SK-MEL-5 (cell line): ENCODE measurements around the gene PRDM1. TPM values are rescaled to one million over a fixed set of nuclear protein-coding genes. Genes with fewer than 3 reads are reported as not detected.
"Not testable (repeated sequence)": the region's sequence is repeated elsewhere in the genome, so short reads cannot be mapped to it uniquely, and the experiment has no call there.

Experiments used
- DNase-seq: peaks from one replicate; pipeline ENCODE4 v3.0.0-alpha.2; 2016; ENCODE audit warnings: low read depth, low spot score
- in situ Hi-C: cut with HindIII; loops from 2 replicates; pipeline ENCODE4 v1.10.0; 2016; ENCODE audit warnings: low sequenced_read_pairs, high pct_unique_total_duplicates, low pct_unique_long_range_greater_than_20kb
- total RNA-seq: library from RNA; depleted of rRNA; stranded (reverse); fragments of >200 nt; shearing (Covaris generic); gene quantifications from 2 replicates; pipeline ENCODE4 v1.2.3, GENCODE V29; 2014; rRNA removed

The PRDM1 gene
- total RNA-seq, 1 experiment from 2014 or later: 0.16 TPM

DNA sequence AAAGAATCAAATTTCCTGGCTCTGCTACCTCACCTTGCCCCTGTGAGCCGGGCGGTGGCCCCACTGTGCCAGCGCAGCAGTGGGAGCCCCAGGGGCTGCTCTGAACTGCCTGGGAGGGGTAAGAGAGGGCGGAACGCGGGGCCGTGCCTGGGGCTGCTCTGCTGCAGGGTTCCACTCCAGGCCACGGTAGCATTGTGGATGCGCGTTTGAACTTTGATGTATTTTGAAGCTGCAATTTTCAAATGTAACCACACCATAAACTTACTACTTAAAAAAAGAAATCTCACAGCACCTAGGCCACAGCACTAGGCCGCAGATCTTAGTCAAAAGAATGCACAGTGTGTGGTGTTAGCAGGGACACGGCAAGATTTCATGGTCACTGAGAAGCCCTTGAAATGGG is 57.5 kb downstream of the PRDM1 start:
- DNase-seq: no peak
- in situ Hi-C loops: no loop called here

DNA sequence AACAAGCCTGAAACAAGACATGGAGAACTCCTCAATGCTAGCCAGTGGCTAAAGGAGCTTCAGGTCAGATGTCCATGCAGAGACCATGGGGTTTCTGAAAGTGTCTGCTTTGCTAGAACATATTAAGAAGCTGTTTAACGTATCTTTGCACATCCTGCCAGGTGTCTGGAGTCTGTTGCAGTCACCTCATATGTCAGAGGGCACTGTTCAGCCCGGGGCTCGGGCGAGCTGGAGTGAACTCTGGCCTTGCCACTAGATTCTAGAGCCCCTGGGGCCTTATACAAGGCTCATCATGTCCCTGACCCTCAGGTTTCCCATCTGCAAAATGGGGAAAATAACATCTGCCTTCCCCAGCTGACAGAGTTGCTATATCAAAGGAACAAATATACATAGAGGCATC is 59.0 kb downstream of the PRDM1 start:
- in situ Hi-C loops: no loop called here
- no peak for DNase-seq

- in situ Hi-C loops: no loop called here
- DNase-seq: no peak
Observed at GRCh38 chr6:106145741-106146227, 59.6 kb downstream of the PRDM1 start.

- no peak for DNase-seq
- in situ Hi-C loops: no loop called here
Observed at GRCh38 chr6:106146852-106147351, 60.8 kb downstream of the PRDM1 start.

DNA sequence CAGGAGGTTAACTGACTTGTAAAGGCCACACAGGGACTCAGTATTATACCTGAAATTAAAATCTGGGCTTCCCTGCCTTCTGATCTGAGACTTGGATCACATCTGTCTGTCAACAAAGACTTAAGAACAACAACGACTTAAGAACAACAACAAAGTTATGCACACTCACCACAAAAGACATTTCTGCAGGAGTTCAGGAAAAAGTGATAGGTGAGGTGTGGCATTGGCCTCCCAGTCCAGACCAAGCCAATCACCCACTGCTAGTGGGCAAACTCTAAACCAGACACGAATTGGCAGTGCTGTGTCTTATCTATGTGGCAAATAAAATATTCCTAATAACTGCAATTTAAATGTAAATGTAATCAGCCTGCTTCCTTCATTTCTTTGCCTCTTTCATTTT is 61.3 kb downstream of the PRDM1 start:
- DNase-seq: no peak
- in situ Hi-C loops: no loop called here

DNA sequence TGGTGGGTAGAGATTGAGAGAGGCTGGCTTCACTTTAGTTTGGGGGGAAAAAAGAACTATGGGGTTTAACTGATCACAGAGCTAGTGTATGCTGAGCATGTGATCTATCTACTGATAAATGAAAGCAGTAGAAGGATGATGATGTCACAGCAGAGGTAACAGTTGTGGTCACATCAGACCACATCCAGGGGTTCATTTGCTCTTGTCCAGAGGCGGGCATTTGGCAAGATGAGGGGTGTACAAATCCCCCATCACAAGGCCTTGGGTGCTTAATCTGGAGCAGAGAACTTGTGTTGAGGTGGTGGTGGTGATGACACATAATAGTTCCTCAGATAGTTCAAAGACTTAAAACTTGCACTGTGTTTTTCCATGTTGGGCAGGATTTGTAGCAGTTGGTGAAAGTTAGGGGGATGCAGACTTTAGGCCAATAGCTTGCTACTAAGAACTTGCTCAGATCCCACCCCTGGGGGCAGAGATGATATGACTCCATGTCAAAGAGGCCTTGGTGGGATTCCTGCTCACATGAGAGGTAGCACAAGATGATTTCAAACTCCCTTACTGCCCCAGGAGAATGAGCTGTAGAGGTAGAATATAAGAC is 63.4 kb downstream of the PRDM1 start:
- in situ Hi-C loops: no loop called here

GRCh38 chr6:106152476-106152875 is 66.3 kb downstream of the PRDM1 start:
- in situ Hi-C loops, DNase-seq: not testable (repeated sequence)

More for the DNA sequence above, 63.4 kb downstream of the PRDM1 start:
- no peak for DNase-seq

DNA sequence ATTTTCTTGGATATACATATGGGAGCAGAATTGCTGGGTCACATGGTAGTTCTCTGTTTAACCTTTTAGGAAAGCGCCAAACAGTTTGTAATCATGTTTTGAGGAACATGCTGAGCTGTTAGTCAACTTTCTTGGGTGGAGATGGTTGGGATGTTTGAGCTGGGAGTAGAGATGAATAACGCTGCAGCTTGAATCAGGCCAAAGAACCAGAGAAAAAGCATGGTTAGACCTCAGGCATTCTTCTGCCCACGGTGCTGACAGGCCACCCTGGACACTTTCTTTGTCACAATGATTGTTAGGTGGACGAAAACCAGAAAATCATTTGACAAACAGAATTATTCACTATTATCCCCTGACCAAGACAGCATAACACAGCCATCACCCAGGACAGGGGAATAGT is 66.8 kb downstream of the PRDM1 start:
- DNase-seq: no peak
- in situ Hi-C loops: no loop called here

GRCh38 chr6:106154326-106154725 is 68.2 kb downstream of the PRDM1 start:
- in situ Hi-C loops: no loop called here
- DNase-seq: no peak

DNA sequence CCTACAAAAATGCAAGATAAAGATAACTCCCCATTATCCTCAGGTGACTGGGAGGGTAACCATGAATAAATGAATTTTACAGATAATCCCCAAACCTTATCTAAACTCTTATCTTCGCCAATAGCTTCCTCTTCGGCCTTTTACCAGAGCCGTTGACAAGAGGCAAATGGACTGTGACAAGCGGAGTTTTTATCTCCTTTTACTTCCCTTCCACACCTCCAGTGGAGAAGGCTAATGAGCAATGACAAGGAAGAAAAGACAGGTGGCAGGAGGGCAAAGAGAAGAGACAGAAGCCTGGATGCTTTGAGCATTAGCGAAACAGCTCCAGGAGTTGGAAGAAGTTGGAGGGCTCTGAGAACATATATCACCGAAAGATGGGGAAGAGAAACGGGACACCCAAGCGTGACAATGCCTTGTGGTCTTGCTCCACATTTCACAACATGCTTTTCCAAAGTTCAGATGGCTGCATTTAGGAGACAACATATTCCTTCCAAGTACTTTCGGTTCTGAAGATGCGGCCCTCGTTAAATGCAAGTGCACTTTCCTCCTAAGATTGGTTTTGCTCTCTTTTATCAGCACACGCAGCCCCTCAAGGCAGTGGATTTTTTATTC is 69.2 kb downstream of the PRDM1 start:
- in situ Hi-C loops: no loop called here
- no peak for DNase-seq

DNA sequence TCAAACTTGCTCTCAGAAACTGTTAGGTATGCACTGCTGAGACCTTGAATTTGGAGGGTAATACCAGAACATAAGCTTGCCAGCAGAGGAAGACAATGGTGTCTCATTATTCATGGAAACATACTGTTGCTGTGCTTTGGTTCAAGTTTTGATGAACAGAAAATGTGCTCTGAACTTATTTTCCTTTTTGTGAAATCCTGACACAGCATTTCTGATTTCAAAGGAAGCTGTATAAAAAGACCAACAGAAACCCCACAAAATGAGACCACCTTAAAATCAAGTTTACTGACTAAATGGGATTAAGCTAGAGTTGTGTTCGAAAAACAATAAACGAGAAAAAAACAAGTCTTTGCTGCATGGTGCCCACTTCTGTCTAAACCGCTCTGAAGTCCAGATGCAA is 70.3 kb downstream of the PRDM1 start:
- in situ Hi-C loops: no loop called here

GRCh38 chr6:106156863-106157262 is 70.7 kb downstream of the PRDM1 start:
- peak; percentile 85 for DNase-seq
- in situ Hi-C loops: no loop called here

More for the DNA sequence above, 70.3 kb downstream of the PRDM1 start:
- DNase-seq: no peak

DNA sequence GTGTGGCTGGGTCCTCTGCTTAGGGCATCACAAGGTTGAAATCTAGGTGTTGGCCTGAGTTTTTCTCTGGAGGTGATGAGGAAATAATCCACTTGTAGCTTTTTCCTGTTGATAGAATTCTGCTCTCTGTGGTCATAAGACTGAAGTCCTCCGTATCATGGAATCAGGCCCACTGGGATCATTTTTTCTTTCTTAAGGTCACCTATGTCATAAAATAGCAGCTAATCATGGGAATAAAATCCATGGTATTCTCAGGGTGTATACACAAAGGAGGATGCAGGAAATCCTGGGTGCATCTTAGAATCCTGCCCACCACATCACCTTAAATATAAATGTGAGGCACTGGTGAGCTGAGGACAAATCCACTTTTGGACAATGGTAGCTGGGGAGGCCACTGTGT is 72.7 kb downstream of the PRDM1 start:
- no peak for DNase-seq

More for the DNA sequence above, 72.7 kb downstream of the PRDM1 start:
- in situ Hi-C loops: no loop called here

Other genes with a start within 250 kb of the PRDM1 start
- 27.8 and 32.6 TPM in 2 replicates for gene ATG5, start 239.4 kb downstream of the PRDM1 start, total RNA-seq